ENCODE data around the gene PPIG.
A peak's percentile ranks its signal among the peaks of the same experiment; 100 is the strongest.
"Not testable (repeated sequence)": the region's sequence is repeated elsewhere in the genome, so short reads cannot be mapped to it uniquely, and the experiment has no call there.

The PPIG gene

GRCh38 chr2:169584005-169584877, at the start of gene PPIG:
TSS of gene PPIG (plus strand) at chr2:169584351. CDS start at chr2:169604042, 19,691 bp downstream.
- DNase-seq, result peak; percentile 98

GRCh38 chr2:169539460-169539859, 44.7 kb upstream of the PPIG start:
- not testable (repeated sequence) for DNase-seq

- peak; percentile 75 for DNase-seq
Measured at GRCh38 chr2:169540146-169540545, 44.0 kb upstream of the PPIG start.

GRCh38 chr2:169542433-169542832, 41.7 kb upstream of the PPIG start:
- no peak for DNase-seq

GRCh38 chr2:169546756-169547155, 37.4 kb upstream of the PPIG start:
- no peak for DNase-seq

GRCh38 chr2:169561364-169561763, 22.8 kb upstream of the PPIG start:
- peak; percentile 36 for DNase-seq

GRCh38 chr2:169562084-169562483, 22.1 kb upstream of the PPIG start:
- not testable (repeated sequence) for DNase-seq

GRCh38 chr2:169562519-169562918, 21.6 kb upstream of the PPIG start:
- DNase-seq, result peak; percentile 20

- DNase-seq, result no peak
Measured at GRCh38 chr2:169565686-169566085, 18.5 kb upstream of the PPIG start.

GRCh38 chr2:169569948-169570347, 14.2 kb upstream of the PPIG start:
- no peak for DNase-seq

GRCh38 chr2:169570752-169571151, 13.4 kb upstream of the PPIG start:
- not testable (repeated sequence) for DNase-seq

- DNase-seq, result no peak
Measured at GRCh38 chr2:169571571-169571970, 12.6 kb upstream of the PPIG start.

GRCh38 chr2:169572189-169572588, 12.0 kb upstream of the PPIG start:
- DNase-seq, result no peak

GRCh38 chr2:169572821-169573159, 11.4 kb upstream of the PPIG start:
- DNase-seq, result no peak

GRCh38 chr2:169573160-169573973, 10.8 kb upstream of the PPIG start, which contains the start of gene FASTKD1:
TSS of gene FASTKD1 (minus strand) at chr2:169573865. CDS start at chr2:169572029, 1,836 bp downstream.
- DNase-seq, result peak; percentile 98

GRCh38 chr2:169573974-169574299, 10.2 kb upstream of the PPIG start:
- DNase-seq, result no peak

GRCh38 chr2:169574539-169574938, 9.6 kb upstream of the PPIG start:
- not testable (repeated sequence) for DNase-seq

- not testable (repeated sequence) for DNase-seq
Measured at GRCh38 chr2:169575264-169575663, 8.9 kb upstream of the PPIG start.

GRCh38 chr2:169579044-169579443, 5.1 kb upstream of the PPIG start:
- DNase-seq, result no peak

- DNase-seq, result not testable (repeated sequence)
Measured at GRCh38 chr2:169582552-169583266, 1.4 kb upstream of the PPIG start.

GRCh38 chr2:169583518-169583917, 633 bp upstream of the PPIG start:
- no peak for DNase-seq

GRCh38 chr2:169585673-169586072, 1.5 kb downstream of the PPIG start:
- no peak for DNase-seq

- DNase-seq, result peak; percentile 21
Measured at GRCh38 chr2:169590804-169591203, 6.7 kb downstream of the PPIG start.

Measured in hematopoietic multipotent progenitor cell treated with erythropoietin and hydrocortisone succinate and interleukin-3 and kit ligand, for 4 days (in vitro differentiated cells).